T-cell (primary cell): ENCODE results near the gene GPRC6A. TPM values are rescaled to one million over a fixed set of nuclear protein-coding genes. Genes with fewer than 3 reads are reported as not detected.

ENCODE experiments used
- ATAC-seq, 4 experiments: fragments of 200-7000 bp in 3 of 4; fragments of 150-1000 bp in 1 of 4; cut with Tn5 transposase; replicated peaks in 1 of 4; 1 replicate in 3 of 4; 2 replicates in 1 of 4; pipeline ENCODE4 v1.10.0; 2021; ENCODE audit warnings: moderate library complexity in 3 of 4, mild to moderate bottlenecking in 2 of 4, moderate number of reproducible peaks in 1 of 4
- CTCF ChIA-PET, 2 donors: fragments of 300-600 bp; sonication (Branson Sonifier 250); formaldehyde crosslinking; loops; one replicate each; lab custom pipeline; 2022; ENCODE audit warnings: antibody characterized with exemption in 2 of 2; lab: Charles Lee
- POLR2A ChIA-PET, 2 donors: fragments of 300-600 bp; sonication (Branson Sonifier 250); formaldehyde crosslinking; loops; one replicate each; lab custom pipeline; 2022; ENCODE audit warnings: antibody characterized with exemption in 2 of 2; lab: Charles Lee
- DNase-seq, 35 experiments: peaks; one replicate each; pipeline versions ENCODE4 v3.0.0 to v3.0.0-alpha.2; 2013 to 2023
- H3K27ac ChIP-seq: one replicate; pipeline ENCODE4 v1.5.1; 2013; ENCODE audit warnings: low read length
- H3K27me3 ChIP-seq, 2 experiments: replicated peaks in 1 of 2; 1 replicate in 1 of 2; 2 replicates in 1 of 2; pipeline versions ENCODE4 v1.6.1 to v1.7.0; 2013; ENCODE audit warnings: low read length in 1 of 2, mixed read lengths in 1 of 2; ENCODE audit not compliant: control insufficient read depth in 2 of 2, insufficient read depth in 2 of 2; ENCODE audit errors: extremely low read depth in 1 of 2
- H3K36me3 ChIP-seq, 2 donors: 1 replicate in 1 of 2; 2 replicates in 1 of 2; pipeline versions ENCODE4 v1.6.1 to v1.7.0; 2013; ENCODE audit warnings: low read length in 1 of 2; ENCODE audit not compliant: control insufficient read depth in 2 of 2, insufficient read depth in 1 of 2; ENCODE audit errors: extremely low read depth in 1 of 2
- H3K4me1 ChIP-seq, 2 experiments: 1 replicate in 1 of 2; 2 replicates in 1 of 2; pipeline versions ENCODE4 v1.6.1 to v1.7.0; 2013; ENCODE audit warnings: low read length in 2 of 2, mixed read lengths in 1 of 2; ENCODE audit not compliant: insufficient read depth in 2 of 2, control insufficient read depth in 1 of 2; ENCODE audit errors: extremely low read depth in 1 of 2
- H3K4me3 ChIP-seq, 2 donors: 1 replicate in 1 of 2; 2 replicates in 1 of 2; pipeline versions ENCODE4 v1.5.1 to v1.7.0; 2013; ENCODE audit warnings: mild to moderate bottlenecking in 2 of 2, low read length in 1 of 2, moderate library complexity in 1 of 2; ENCODE audit not compliant: control insufficient read depth in 1 of 2; ENCODE audit errors: extremely low read depth in 1 of 2
- H3K9me3 ChIP-seq: 2 replicates; pipeline ENCODE4 v1.7.0; 2013
- H3K27ac Mint-ChIP-seq, 2 donors: one replicate each; pipeline ENCODE4 v1.8.0; 2020 to 2021; ENCODE audit warnings: mild to moderate bottlenecking in 2 of 2, mixed read lengths in 2 of 2
- H3K27me3 Mint-ChIP-seq, 2 donors: one replicate each; pipeline ENCODE4 v1.8.0; 2021 to 2022; ENCODE audit warnings: mixed read lengths in 2 of 2
- H3K36me3 Mint-ChIP-seq: one replicate; pipeline ENCODE4 v1.8.0; 2021; ENCODE audit warnings: mixed read lengths
- H3K4me1 Mint-ChIP-seq, 3 donors: one replicate each; pipeline ENCODE4 v1.8.0; 2020 to 2022; ENCODE audit warnings: mixed read lengths in 3 of 3, mild to moderate bottlenecking in 1 of 3
- H3K4me3 Mint-ChIP-seq, 3 donors: one replicate each; pipeline ENCODE4 v1.8.0; 2020 to 2022; ENCODE audit warnings: mild to moderate bottlenecking in 3 of 3, mixed read lengths in 3 of 3, moderate library complexity in 3 of 3
- H3K9me3 Mint-ChIP-seq, 3 donors: one replicate each; pipeline ENCODE4 v1.8.0; 2020 to 2022; ENCODE audit warnings: mixed read lengths in 3 of 3
- WGBS: methylation state at CpG from one replicate; pipeline ENCODE4 v1.1.5; 2013; ENCODE audit warnings: missing lambda C conversion rate; ENCODE audit not compliant: insufficient coverage; 5-methylcytosine and 5-hydroxymethylcytosine counted together
- total RNA-seq, 35 experiments: library from RNA in 6 of 35; stranded (reverse) in 6 of 35; fragments of 120-200 nt in 1 of 35; gene quantifications; one replicate each; pipeline versions ENCODE4 v1.2.1 to v1.2.4 and lab custom pipeline; 2013 to 2026

GPRC6A gene
- total RNA-seq, 5 donors from 2014 or later (not counting 1 experiment from before 2014, with no cell fraction given) = not detected

DNA sequence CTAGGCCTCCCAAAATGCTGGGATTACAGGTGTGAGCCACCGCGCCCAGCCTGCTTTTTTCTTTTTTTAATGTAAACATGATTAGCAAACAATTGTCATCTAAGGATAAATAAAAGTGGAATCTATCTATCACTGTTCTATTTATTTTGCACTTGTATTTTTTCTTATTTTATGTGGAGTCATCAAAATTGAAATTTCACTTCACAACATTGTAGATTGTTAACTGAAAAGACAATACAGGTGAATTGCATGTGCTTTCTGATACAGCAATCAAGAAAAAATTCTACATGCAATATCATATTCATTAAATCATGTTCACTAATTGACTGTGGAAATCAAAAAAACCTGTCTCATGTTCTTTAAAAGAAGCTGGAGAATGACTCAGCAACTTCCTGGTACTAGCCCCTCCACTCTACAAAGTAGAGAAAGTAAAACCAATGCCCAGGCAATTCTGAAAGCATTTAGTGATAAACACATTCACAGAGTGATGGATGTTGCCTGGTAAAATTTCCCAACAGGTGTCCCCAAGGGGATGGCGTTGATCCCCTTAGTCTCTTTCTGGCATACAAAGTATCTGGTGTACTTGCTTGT is 37.5 kb upstream of the GPRC6A start:
- Mint-ChIP-seq H3K9me3 (peaks cover 0 to 5% (median 4%) of the 10 kb centered on the region in 3 donors), H3K4me3 (no peak overlapping the region), H3K36me3 (no peaks in the 10 kb centered on the region), H3K4me1 (no peaks in the 10 kb centered on the region), H3K27me3 (peaks cover 2 to 7% of the 10 kb centered on the region in 2 donors), H3K27ac (no peak overlapping the region)
- Histone ChIP-seq H3K4me3 (no peak overlapping the region), H3K4me1 (no peaks in the 10 kb centered on the region), H3K27ac (no peak overlapping the region), H3K36me3 (no peaks in the 10 kb centered on the region), H3K9me3 (no peaks in the 10 kb centered on the region), H3K27me3 (no peaks in the 10 kb centered on the region)
- 18% methylated on average over 1 of the region's 3 CpGs for WGBS
- ChIA-PET POLR2A (no interaction called here), CTCF (no interaction called here)
- ATAC-seq (no peak), DNase-seq (no peak)

DNA sequence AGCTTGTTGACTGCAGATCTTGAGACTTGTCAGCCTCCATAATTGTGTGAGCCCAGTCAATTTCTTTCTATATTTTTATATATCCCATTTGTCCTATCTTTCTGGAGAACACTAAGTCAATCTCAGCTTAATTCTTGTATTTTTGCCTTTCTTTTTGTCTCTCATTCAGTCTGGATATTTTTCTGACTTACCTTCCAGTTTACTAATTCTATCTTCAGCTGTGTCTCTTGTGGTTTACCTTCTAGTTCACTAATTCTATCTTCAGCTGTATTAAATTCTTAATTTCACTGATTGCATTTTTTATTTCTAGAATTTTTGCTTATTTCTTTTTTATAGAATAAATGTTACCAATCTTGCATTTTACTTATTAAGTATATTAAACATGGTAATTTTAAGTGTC is 30.4 kb upstream of the GPRC6A start:
- Mint-ChIP-seq H3K27me3 (no peaks in the 10 kb centered on the region), H3K4me1 (no peaks in the 10 kb centered on the region), H3K36me3 (no peaks in the 10 kb centered on the region), H3K9me3 (peaks cover 5 to 34% (median 12%) of the 10 kb centered on the region in 3 donors), H3K27ac (no peak overlapping the region), H3K4me3 (no peak overlapping the region)
- Histone ChIP-seq H3K4me3 (no peak overlapping the region), H3K4me1 (no peaks in the 10 kb centered on the region), H3K36me3 (no peaks in the 10 kb centered on the region), H3K9me3 (peaks cover 2% of the 10 kb centered on the region), H3K27ac (no peak overlapping the region), H3K27me3 (no peaks in the 10 kb centered on the region)
- CTCF ChIA-PET = no interaction called here
- ATAC-seq = no peak
- no peak for DNase-seq
- POLR2A ChIA-PET = no interaction called here

DNA sequence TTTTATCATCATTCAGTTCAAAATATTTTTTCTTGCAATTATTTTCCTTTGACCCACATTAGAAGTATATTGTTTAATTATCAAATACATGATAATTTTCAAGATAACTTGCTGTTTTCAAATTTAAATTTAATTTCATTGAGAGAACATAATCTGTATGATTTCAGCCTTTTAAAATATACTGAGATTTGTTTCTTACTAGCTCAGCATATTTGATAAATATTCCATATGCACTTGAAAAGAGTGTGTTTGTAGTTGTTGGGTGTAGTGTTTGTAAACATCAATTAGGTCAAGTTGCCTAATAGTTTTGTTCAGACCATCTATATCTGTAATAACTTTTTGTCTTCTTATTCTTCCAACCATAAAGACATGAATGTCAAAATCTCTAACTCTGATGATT is 29.2 kb upstream of the GPRC6A start:
- peaks cover 5 to 38% (median 15%) of the 10 kb centered on the region in 3 donors for H3K9me3 Mint-ChIP-seq
- no peaks in the 10 kb centered on the region for H3K4me1 Mint-ChIP-seq
- H3K36me3 Mint-ChIP-seq = no peaks in the 10 kb centered on the region
- Histone ChIP-seq H3K36me3 (no peaks in the 10 kb centered on the region), H3K27ac (no peak overlapping the region), H3K9me3 (peaks cover 2% of the 10 kb centered on the region), H3K27me3 (no peaks in the 10 kb centered on the region), H3K4me3 (no peak overlapping the region), H3K4me1 (no peaks in the 10 kb centered on the region)
- POLR2A ChIA-PET = no interaction called here
- no peak overlapping the region for H3K4me3 Mint-ChIP-seq
- H3K27ac Mint-ChIP-seq = no peak overlapping the region
- ATAC-seq = no peak
- DNase-seq = no peak
- H3K27me3 Mint-ChIP-seq = no peaks in the 10 kb centered on the region
- CTCF ChIA-PET = no interaction called here

DNA sequence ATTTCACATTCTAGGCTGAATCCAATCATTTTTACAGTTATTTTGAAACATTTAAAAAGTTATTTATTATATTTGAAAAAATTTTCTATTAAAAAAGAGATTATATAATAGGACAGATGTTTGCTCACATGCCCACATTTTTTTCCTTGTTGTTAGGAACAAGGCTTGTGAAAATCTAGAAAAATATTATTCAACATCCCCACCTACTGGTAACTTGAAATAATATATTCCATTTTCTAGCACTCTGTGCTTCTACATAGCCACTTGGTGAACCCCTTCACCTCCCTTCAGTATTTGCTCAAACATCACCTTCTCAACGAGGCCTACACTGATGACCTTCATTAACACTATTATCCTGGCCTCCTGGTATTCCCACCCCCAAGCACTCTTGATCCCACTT is 18.3 kb upstream of the GPRC6A start:
- H3K27me3 ChIP-seq = peaks cover 0 to 5% of the 10 kb centered on the region in 2 experiments
- DNase-seq (peak in 1 of 35 experiments; percentile 1), ATAC-seq (no peak)
- no peak overlapping the region for H3K4me3 ChIP-seq
- ChIA-PET CTCF (interaction anchor here in 1 of 2 donors (1.5 kb wide), 1 partner anchor 630 kb away, joined by 3 read pairs; no protein-coding TSS in a partner anchor), POLR2A (interaction anchor here in 1 of 2 donors (0.7 kb wide), 1 partner anchor 10 kb away, joined by 3 read pairs; no protein-coding TSS in a partner anchor)
- H3K9me3 Mint-ChIP-seq = peaks cover 0 to 8% (median 0%) of the 10 kb centered on the region in 3 donors
- H3K27ac Mint-ChIP-seq = no peak overlapping the region
- H3K27me3 Mint-ChIP-seq = peaks cover 1 to 18% of the 10 kb centered on the region in 2 donors
- no peak overlapping the region for H3K4me3 Mint-ChIP-seq
- no peaks in the 10 kb centered on the region for H3K9me3 ChIP-seq
- no peaks in the 10 kb centered on the region for H3K36me3 ChIP-seq
- H3K4me1 ChIP-seq = no peaks in the 10 kb centered on the region
- no peak overlapping the region for H3K27ac ChIP-seq
- 11% methylated on average over 1 of the region's 1 CpG for WGBS
- H3K36me3 Mint-ChIP-seq = no peaks in the 10 kb centered on the region
- H3K4me1 Mint-ChIP-seq = no peaks in the 10 kb centered on the region

DNA sequence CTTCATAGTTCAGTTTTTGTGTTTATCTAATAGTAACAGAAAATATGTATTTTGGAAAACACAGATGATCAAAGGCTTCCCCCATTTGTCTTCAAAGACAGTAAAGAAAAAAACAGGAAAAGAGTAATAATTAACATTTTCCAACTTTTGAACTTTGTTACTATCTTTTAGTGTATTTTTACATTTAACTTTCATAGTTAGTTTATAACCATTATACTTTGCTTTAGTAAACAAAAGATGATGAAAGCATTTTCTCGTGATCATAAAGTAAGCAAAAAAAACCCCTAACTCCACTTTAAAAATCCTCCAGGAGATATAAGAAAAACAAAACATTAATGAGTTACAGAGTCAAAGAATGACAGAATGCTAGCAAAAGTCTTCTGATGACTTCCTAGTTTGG is 13.6 kb upstream of the GPRC6A start:
- H3K27me3 ChIP-seq = no peaks in the 10 kb centered on the region
- DNase-seq (no peak), ATAC-seq (no peak)
- H3K27ac Mint-ChIP-seq = no peak overlapping the region
- no peaks in the 10 kb centered on the region for H3K9me3 Mint-ChIP-seq
- ChIA-PET POLR2A (no interaction called here), CTCF (no interaction called here)
- H3K27ac ChIP-seq = no peak overlapping the region
- H3K36me3 ChIP-seq = no peaks in the 10 kb centered on the region
- no peak overlapping the region for H3K4me3 Mint-ChIP-seq
- no peaks in the 10 kb centered on the region for H3K4me1 Mint-ChIP-seq
- no peaks in the 10 kb centered on the region for H3K4me1 ChIP-seq
- H3K4me3 ChIP-seq = no peak overlapping the region
- peaks cover 0 to 2% of the 10 kb centered on the region in 2 donors for H3K27me3 Mint-ChIP-seq
- no peaks in the 10 kb centered on the region for H3K36me3 Mint-ChIP-seq
- no CpG with 5 or more reads among the region's 1 CpG for WGBS
- no peaks in the 10 kb centered on the region for H3K9me3 ChIP-seq

DNA sequence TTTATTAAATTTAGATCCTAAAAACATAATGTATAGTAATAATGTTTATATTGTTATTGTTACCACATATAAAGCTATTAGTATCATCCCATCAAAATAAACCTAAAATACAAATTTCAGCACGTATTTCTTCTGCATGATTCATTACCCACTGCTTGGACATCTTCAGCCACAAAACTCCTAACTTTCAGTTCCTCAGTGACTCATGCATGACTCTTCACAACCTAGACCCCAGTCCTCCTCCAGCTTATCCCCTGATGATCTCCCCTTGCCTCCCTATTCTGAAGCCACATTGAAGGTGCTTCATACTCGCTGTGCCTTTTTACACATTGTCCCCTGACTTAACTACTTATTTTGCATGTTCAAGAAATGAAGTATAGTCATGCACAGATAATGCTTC is 11.2 kb upstream of the GPRC6A start:
- H3K4me1 ChIP-seq = no peaks in the 10 kb centered on the region
- no peaks in the 10 kb centered on the region for H3K27me3 ChIP-seq
- H3K4me3 Mint-ChIP-seq = no peak overlapping the region
- H3K36me3 ChIP-seq = no peaks in the 10 kb centered on the region
- no peak for DNase-seq
- no peak overlapping the region for H3K27ac Mint-ChIP-seq
- H3K9me3 Mint-ChIP-seq = no peaks in the 10 kb centered on the region
- no peak overlapping the region for H3K4me3 ChIP-seq
- 60% methylated on average over 1 of the region's 2 CpGs for WGBS
- H3K9me3 ChIP-seq = no peaks in the 10 kb centered on the region
- no peaks in the 10 kb centered on the region for H3K4me1 Mint-ChIP-seq
- no peaks in the 10 kb centered on the region for H3K36me3 Mint-ChIP-seq
- no peak overlapping the region for H3K27ac ChIP-seq
- H3K27me3 Mint-ChIP-seq = peaks cover 2 to 5% of the 10 kb centered on the region in 2 donors
- ChIA-PET CTCF (no interaction called here), POLR2A (no interaction called here)
- ATAC-seq = no peak
